Measurements from ENCODE around the gene ADTRP.

The ADTRP gene

DNA sequence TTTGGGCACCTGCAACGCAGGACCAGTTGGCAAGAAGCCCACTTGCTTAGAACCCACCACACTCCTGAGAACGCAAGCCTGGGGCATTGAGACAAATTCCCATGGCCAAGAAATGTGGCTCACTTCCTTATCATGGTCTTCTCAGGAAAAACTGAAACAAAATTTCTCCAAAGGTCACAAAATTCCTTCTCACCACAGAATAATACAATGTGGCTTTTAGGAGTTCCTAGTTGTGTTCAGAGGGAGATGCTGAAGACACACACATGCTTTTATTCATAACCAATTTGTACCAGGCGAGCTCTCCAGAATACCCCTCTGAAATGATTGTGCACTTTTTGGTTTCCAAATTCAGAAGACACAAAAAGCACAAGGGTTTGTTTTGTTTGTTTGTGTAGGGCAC is 31.6 kb downstream of the ADTRP start:
- no peak overlapping the region for H3K9ac ChIP-seq (ENCODE audit: low read length)
- no peak for TF ChIP-seq EZH2phosphoT487 (conservative IDR thresholded peaks at IDR 0.05; ENCODE audit: low read length)
- TF ChIP-seq CTCF (IDR thresholded peaks at IDR 0.05; ENCODE audit: insufficient read depth, low read length, poor library complexity, severe bottlenecking): no peak

DNA sequence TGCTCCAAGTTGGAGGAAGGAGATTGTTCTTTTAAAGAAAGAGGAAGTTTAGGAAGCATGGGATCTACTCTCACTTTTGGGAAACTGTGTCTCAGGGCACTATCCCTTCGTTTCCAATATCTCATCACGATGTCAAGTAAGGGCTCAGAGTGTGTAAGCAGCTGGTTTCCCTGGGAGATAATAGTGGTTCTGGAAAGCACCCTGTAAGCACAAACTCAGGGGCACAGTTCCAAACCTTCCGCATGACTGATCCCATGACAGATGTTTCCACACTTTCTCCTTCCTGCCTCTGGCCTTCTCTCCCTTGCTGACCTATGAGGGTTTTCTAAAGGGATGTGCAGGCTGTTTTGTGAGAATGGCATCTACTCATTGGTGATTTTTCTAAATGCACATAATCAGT is 33.9 kb downstream of the ADTRP start:
- H3F3A ChIP-seq (ENCODE audit: insufficient read depth): no peaks in the 10 kb centered on the region
- H3K27ac ChIP-seq (ENCODE audit: low read depth, low read length): no peak overlapping the region
- no peaks in the 10 kb centered on the region for H3K9me2 ChIP-seq (replicated peaks; ENCODE audit: insufficient read depth, low read length)
- no peaks in the 10 kb centered on the region for H3K36me3 ChIP-seq (ENCODE audit: low read length)
- H3K27me3 ChIP-seq (ENCODE audit: low read length): no peaks in the 10 kb centered on the region
- no peaks in the 10 kb centered on the region for H4K20me1 ChIP-seq (ENCODE audit: low read depth, low read length)
- H3K4me3 ChIP-seq (ENCODE audit: insufficient read depth, low read length, poor library complexity, severe bottlenecking): no peak overlapping the region
- H3K4me2 ChIP-seq (ENCODE audit: low read depth, low read length, poor library complexity, severe bottlenecking): no peak overlapping the region
- no peaks in the 10 kb centered on the region for H3K9me3 ChIP-seq (ENCODE audit: insufficient read depth, low read length)
- no peak overlapping the region for H3K9ac ChIP-seq (ENCODE audit: low read length)
- no peak overlapping the region for H2AFZ ChIP-seq (ENCODE audit: low read depth, low read length, severe bottlenecking)
- no peaks in the 10 kb centered on the region for H3K79me2 ChIP-seq (ENCODE audit: insufficient read depth, low read length)
- no peak for TF ChIP-seq EZH2phosphoT487 (conservative IDR thresholded peaks at IDR 0.05; ENCODE audit: low read length)
- TF ChIP-seq CTCF (IDR thresholded peaks at IDR 0.05; ENCODE audit: insufficient read depth, low read length, poor library complexity, severe bottlenecking): no peak

More for the DNA sequence above, 31.6 kb downstream of the ADTRP start:
- Histone ChIP-seq H3K4me3 (ENCODE audit: insufficient read depth, low read length, poor library complexity, severe bottlenecking) (no peak overlapping the region), H4K20me1 (ENCODE audit: low read depth, low read length) (no peaks in the 10 kb centered on the region), H3K36me3 (ENCODE audit: low read length) (no peaks in the 10 kb centered on the region), H3K79me2 (ENCODE audit: insufficient read depth, low read length) (no peaks in the 10 kb centered on the region), H3K4me2 (ENCODE audit: low read depth, low read length, poor library complexity, severe bottlenecking) (no peak overlapping the region), H3F3A (ENCODE audit: insufficient read depth) (no peaks in the 10 kb centered on the region), H3K27me3 (ENCODE audit: low read length) (no peaks in the 10 kb centered on the region), H3K9me2 (replicated peaks; ENCODE audit: insufficient read depth, low read length) (no peaks in the 10 kb centered on the region), H3K27ac (ENCODE audit: low read depth, low read length) (no peak overlapping the region), H3K9me3 (ENCODE audit: insufficient read depth, low read length) (no peaks in the 10 kb centered on the region), H2AFZ (ENCODE audit: low read depth, low read length, severe bottlenecking) (no peak overlapping the region)

DNA sequence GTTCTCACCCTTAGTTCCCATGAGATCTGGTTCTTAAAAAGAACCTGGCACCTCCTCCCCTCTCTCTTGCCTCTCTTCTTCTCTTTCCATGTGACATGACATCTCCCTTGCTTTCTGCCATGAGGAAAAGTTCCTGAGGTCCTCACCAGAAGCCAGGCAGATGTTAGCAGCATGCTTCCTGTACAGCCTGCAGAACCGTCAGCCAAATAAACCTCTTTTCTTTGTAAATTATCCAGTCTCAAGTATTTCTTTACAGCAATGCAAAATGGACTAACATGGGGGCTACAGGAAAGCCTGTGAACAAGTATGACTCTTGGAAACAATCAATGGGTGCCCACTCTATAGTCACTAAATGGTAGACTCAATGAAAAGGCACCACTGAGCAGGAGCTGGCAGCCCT is 34.5 kb downstream of the ADTRP start:
- Histone ChIP-seq H3K27me3 (ENCODE audit: low read length) (no peaks in the 10 kb centered on the region), H3K4me2 (ENCODE audit: low read depth, low read length, poor library complexity, severe bottlenecking) (no peak overlapping the region), H3K9me2 (replicated peaks; ENCODE audit: insufficient read depth, low read length) (no peaks in the 10 kb centered on the region), H3K79me2 (ENCODE audit: insufficient read depth, low read length) (no peaks in the 10 kb centered on the region), H3K36me3 (ENCODE audit: low read length) (no peaks in the 10 kb centered on the region), H4K20me1 (ENCODE audit: low read depth, low read length) (no peaks in the 10 kb centered on the region), H3K27ac (ENCODE audit: low read depth, low read length) (no peak overlapping the region), H3K9me3 (ENCODE audit: insufficient read depth, low read length) (no peaks in the 10 kb centered on the region), H2AFZ (ENCODE audit: low read depth, low read length, severe bottlenecking) (no peak overlapping the region), H3F3A (ENCODE audit: insufficient read depth) (no peaks in the 10 kb centered on the region), H3K4me3 (ENCODE audit: insufficient read depth, low read length, poor library complexity, severe bottlenecking) (no peak overlapping the region), H3K9ac (ENCODE audit: low read length) (no peak overlapping the region)
- TF ChIP-seq CTCF (IDR thresholded peaks at IDR 0.05; ENCODE audit: insufficient read depth, low read length, poor library complexity, severe bottlenecking) (no peak), EZH2phosphoT487 (conservative IDR thresholded peaks at IDR 0.05; ENCODE audit: low read length) (no peak)
